Suprapubic skin (tissue), 4 donors: ENCODE measurements around the gene HNRNPH3. TPM values are rescaled to one million over a fixed set of nuclear protein-coding genes. Genes with fewer than 3 reads are reported as not detected.

Source experiments
- DNase-seq, 2 donors: peaks; one replicate each; pipeline ENCODE4 v3.0.0-alpha.2; 2019; ENCODE audit warnings: low spot score in 2 of 2
- H3K27ac ChIP-seq: fragments of 200-600 bp; sonication (generic); one replicate; pipeline ENCODE4 v1.5.1; 2019
- H3K27me3 ChIP-seq: fragments of 200-600 bp; sonication (generic); one replicate; pipeline ENCODE4 v1.5.1; 2019
- H3K36me3 ChIP-seq: fragments of 200-600 bp; sonication (generic); one replicate; pipeline ENCODE4 v1.5.1; 2019
- H3K4me1 ChIP-seq: fragments of 200-600 bp; sonication (generic); one replicate; pipeline ENCODE4 v1.5.1; 2019
- H3K4me3 ChIP-seq: fragments of 200-600 bp; sonication (generic); one replicate; pipeline ENCODE4 v1.5.1; 2019; ENCODE audit warnings: mild to moderate bottlenecking
- H3K9me3 ChIP-seq: fragments of 200-600 bp; sonication (generic); one replicate; pipeline ENCODE4 v1.5.1; 2019
- CTCF ChIP-seq, 2 donors: fragments of 200-600 bp in 1 of 2; fragments of 450-650 bp in 1 of 2; sonication (generic) in 1 of 2; IDR thresholded peaks; one replicate each; pipeline ENCODE4 v1.5.1; 2016 to 2019; ENCODE audit warnings: antibody characterized with exemption in 2 of 2, mild to moderate bottlenecking in 1 of 2, moderate library complexity in 1 of 2
- EP300 ChIP-seq: sonication (generic); formaldehyde crosslinking; IDR thresholded peaks from one replicate; pipeline ENCODE4 v1.6.1; 2017; ENCODE audit warnings: antibody characterized with exemption
- POLR2A ChIP-seq, 2 donors: fragments of 450-650 bp; IDR thresholded peaks; one replicate each; pipeline ENCODE4 v1.6.1; 2017; ENCODE audit warnings: antibody characterized with exemption in 2 of 2, mild to moderate bottlenecking in 2 of 2, moderate library complexity in 2 of 2
- POLR2AphosphoS5 ChIP-seq, 3 donors: sonication (generic); formaldehyde crosslinking; IDR thresholded peaks; one replicate each; pipeline ENCODE4 v1.6.1; 2017; ENCODE audit warnings: antibody characterized with exemption in 3 of 3
- WGBS: methylation state at CpG from one replicate; pipeline ENCODE4 v1.1.5; 2018; 5-methylcytosine and 5-hydroxymethylcytosine counted together
- total RNA-seq, 4 donors: library from RNA; depleted of rRNA; stranded (reverse); fragments of >200 nt; gene quantifications; one replicate each; pipeline ENCODE4 v1.1.0, GENCODE V29; 2016

Gene HNRNPH3
- 10 to 100 TPM; 29.0 to 58.5 (median 43.9) TPM for total RNA-seq

- under 1% methylated on average over 35 of the region's 73 CpGs for WGBS
- TF ChIP-seq POLR2A (IDR thresholded peaks at IDR 0.05), result peak; percentile 95 to 99
- no peak for TF ChIP-seq EP300
- TF ChIP-seq POLR2AphosphoS5 (IDR thresholded peaks at IDR 0.05), result peak; percentile 76 to 96 (median 93)
- H3K27ac ChIP-seq, result peak within 1 kb of the TSS; percentile 98
- no peaks in the 10 kb centered on the region for H3K27me3 ChIP-seq
- peak; percentile 99 for DNase-seq
- peaks cover 65% of the 10 kb centered on the region for H3K4me1 ChIP-seq
- no peaks in the 10 kb centered on the region for H3K36me3 ChIP-seq
- peak within 1 kb of the TSS; percentile 84 for H3K4me3 ChIP-seq
- H3K9me3 ChIP-seq, result no peaks in the 10 kb centered on the region
These were observed at the start of gene HNRNPH3 for GRCh38 chr10:68331455-68332258. Gene HNRNPH3 (plus strand): TSS chr10:68332064. CDS start chr10:68337222, 5,158 bp downstream.

- Histone ChIP-seq H3K27me3 (no peaks in the 10 kb centered on the region), H3K36me3 (no peaks in the 10 kb centered on the region), H3K27ac (no peak overlapping the region), H3K4me3 (no peak overlapping the region), H3K4me1 (no peaks in the 10 kb centered on the region), H3K9me3 (no peaks in the 10 kb centered on the region)
- DNase-seq, result no peak
- no peak for TF ChIP-seq CTCF (IDR thresholded peaks at IDR 0.05)
- TF ChIP-seq POLR2A (IDR thresholded peaks at IDR 0.05), result no peak
- no peak for TF ChIP-seq EP300
- TF ChIP-seq POLR2AphosphoS5 (IDR thresholded peaks at IDR 0.05), result no peak
- WGBS, result 83% methylated on average over 9 of the region's 9 CpGs
These were observed 47.5 kb upstream of the HNRNPH3 start for GRCh38 chr10:68284062-68285001.

GRCh38 chr10:68288717-68289116, 43.1 kb upstream of the HNRNPH3 start:
- no peak for TF ChIP-seq CTCF (IDR thresholded peaks at IDR 0.05)
- no peak for TF ChIP-seq POLR2AphosphoS5 (IDR thresholded peaks at IDR 0.05)
- TF ChIP-seq EP300, result no peak
- no peak for TF ChIP-seq POLR2A (IDR thresholded peaks at IDR 0.05)
- no peak overlapping the region for H3K27ac ChIP-seq
- H3K4me3 ChIP-seq, result no peak overlapping the region
- 89% methylated on average over 4 of the region's 4 CpGs for WGBS
- no peaks in the 10 kb centered on the region for H3K36me3 ChIP-seq
- no peaks in the 10 kb centered on the region for H3K4me1 ChIP-seq
- no peaks in the 10 kb centered on the region for H3K9me3 ChIP-seq
- DNase-seq, result no peak
- no peaks in the 10 kb centered on the region for H3K27me3 ChIP-seq

GRCh38 chr10:68290736-68291135, 41.1 kb upstream of the HNRNPH3 start:
- no peak overlapping the region for H3K4me3 ChIP-seq
- TF ChIP-seq CTCF (IDR thresholded peaks at IDR 0.05) (no peak), POLR2A (IDR thresholded peaks at IDR 0.05) (no peak), POLR2AphosphoS5 (IDR thresholded peaks at IDR 0.05) (no peak), EP300 (no peak)
- no peak overlapping the region for H3K27ac ChIP-seq
- H3K27me3 ChIP-seq, result no peaks in the 10 kb centered on the region
- H3K9me3 ChIP-seq, result no peaks in the 10 kb centered on the region
- no peaks in the 10 kb centered on the region for H3K36me3 ChIP-seq
- DNase-seq, result no peak
- H3K4me1 ChIP-seq, result no peaks in the 10 kb centered on the region

GRCh38 chr10:68296843-68297663, 34.8 kb upstream of the HNRNPH3 start:
- Histone ChIP-seq H3K4me1 (no peaks in the 10 kb centered on the region), H3K4me3 (no peak overlapping the region), H3K27me3 (no peaks in the 10 kb centered on the region), H3K27ac (no peak overlapping the region), H3K9me3 (no peaks in the 10 kb centered on the region), H3K36me3 (no peaks in the 10 kb centered on the region)
- no peak for TF ChIP-seq CTCF (IDR thresholded peaks at IDR 0.05)
- no peak for TF ChIP-seq POLR2AphosphoS5 (IDR thresholded peaks at IDR 0.05)
- TF ChIP-seq EP300, result no peak
- no peak for TF ChIP-seq POLR2A (IDR thresholded peaks at IDR 0.05)
- DNase-seq, result no peak
- WGBS, result 64% methylated on average over 9 of the region's 9 CpGs
